ENCODE measurements around the gene ZNF462.

The ZNF462 gene

DNA sequence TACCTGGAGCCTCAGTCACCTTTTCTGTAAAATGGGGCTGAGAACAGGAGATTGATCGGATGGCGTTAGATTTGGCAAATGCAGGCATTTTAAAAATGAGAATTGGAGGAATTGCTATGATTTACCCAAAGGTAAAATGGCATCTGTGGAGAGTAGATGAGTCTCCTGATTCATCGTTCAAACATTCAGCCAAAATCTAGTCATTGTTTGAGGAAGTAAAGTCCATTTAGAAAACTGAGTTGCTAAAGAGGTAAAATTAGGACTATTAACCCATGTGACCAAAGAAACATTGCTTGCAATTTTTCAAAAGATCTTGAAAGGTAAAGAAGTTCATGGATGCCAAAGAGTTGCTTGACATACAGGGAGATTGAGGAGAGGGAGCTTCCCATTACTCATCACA lies 69.7 kb downstream of the ZNF462 start:
- no peak overlapping the region for H3K18ac ChIP-seq (ENCODE audit: low read length)

DNA sequence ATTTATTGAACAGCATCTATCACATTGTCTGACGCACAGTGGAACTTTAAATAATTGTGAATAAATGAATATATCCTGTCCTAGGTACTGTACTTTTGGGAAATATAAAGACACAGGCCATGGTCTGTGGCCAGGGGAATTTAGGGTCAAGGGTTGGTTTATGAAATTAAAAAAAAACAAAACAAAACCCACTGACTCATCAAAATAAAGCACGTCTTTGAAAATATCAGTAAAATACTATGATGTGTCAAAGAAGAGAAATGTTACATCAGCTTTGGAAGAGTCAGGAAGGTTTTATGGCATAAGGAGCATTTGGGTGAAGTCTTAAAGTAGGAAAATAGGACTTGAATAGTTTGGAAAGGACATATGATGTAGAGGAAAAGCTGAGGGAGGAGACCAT lies 70.5 kb downstream of the ZNF462 start:
- H2BK12ac ChIP-seq (ENCODE audit: low read length): no peak overlapping the region
- H3K27me3 ChIP-seq (ENCODE audit: control insufficient read depth in 3 of 3, insufficient read depth in 3 of 3, low read depth in 1 of 3, low read length in 3 of 3): no peaks in the 10 kb centered on the region
- H2BK120ac ChIP-seq (ENCODE audit: low read depth, low read length): no peak overlapping the region
- no peak overlapping the region for H3K14ac ChIP-seq (ENCODE audit: low read length)
- H3K9ac ChIP-seq (ENCODE audit: low read depth, low read length, poor library complexity): no peak overlapping the region
- H3K4me2 ChIP-seq (ENCODE audit: insufficient read depth, low read length, poor library complexity, severe bottlenecking): no peak overlapping the region
- no peak overlapping the region for H3K27ac ChIP-seq (replicated peaks; ENCODE audit: low read length)
- no peak overlapping the region for H3K4me3 ChIP-seq (ENCODE audit: low read length in 2 of 2)
- no peak overlapping the region for H2AFZ ChIP-seq (ENCODE audit: low read length)
- H3K23ac ChIP-seq (ENCODE audit: low read depth, low read length, poor library complexity): no peak overlapping the region
- no peak overlapping the region for H2BK5ac ChIP-seq (ENCODE audit: low read length)
- H4K91ac ChIP-seq (ENCODE audit: low read depth, low read length, poor library complexity): no peak overlapping the region
- peaks cover 0 to 8% of the 10 kb centered on the region in 2 donors for H3K9me3 ChIP-seq (replicated peaks in 1 of 2; ENCODE audit: control insufficient read depth in 2 of 2, insufficient read depth in 1 of 2, low read depth in 1 of 2, low read length in 2 of 2)
- WGBS, 2 donors (ENCODE audit: extremely low coverage in 2 of 2, insufficient read length in 2 of 2, insufficient replicate concordance in 1 of 2): no CpG with 5 or more reads among the region's 2 CpGs
- H2AK5ac ChIP-seq (ENCODE audit: low read depth, low read length): no peak overlapping the region
- H3K18ac ChIP-seq (ENCODE audit: low read length): no peak overlapping the region
- H3K36me3 ChIP-seq (replicated peaks in 1 of 2; ENCODE audit: control insufficient read depth in 2 of 2, insufficient read depth in 2 of 2, low read length in 2 of 2): peaks cover 49 to 100% of the 10 kb centered on the region in 2 donors
- H2BK15ac ChIP-seq (ENCODE audit: low read length): no peak overlapping the region
- no peak for DNase-seq (ENCODE audit: low spot score)
- H3K4me1 ChIP-seq (ENCODE audit: control insufficient read depth in 2 of 2, insufficient read depth in 1 of 2, low read depth in 1 of 2, low read length in 2 of 2): no peaks in the 10 kb centered on the region
- no peak overlapping the region for H3K4ac ChIP-seq (ENCODE audit: low read length)
- H3K79me1 ChIP-seq (ENCODE audit: low read depth, low read length): peaks cover 9% of the 10 kb centered on the region
- H4K8ac ChIP-seq (ENCODE audit: low read depth, low read length): no peak overlapping the region

More for the DNA sequence above, 69.7 kb downstream of the ZNF462 start:
- Histone ChIP-seq H3K14ac (ENCODE audit: low read length) (no peak overlapping the region), H3K27me3 (ENCODE audit: control insufficient read depth in 3 of 3, insufficient read depth in 3 of 3, low read depth in 1 of 3, low read length in 3 of 3) (no peaks in the 10 kb centered on the region), H3K4me1 (ENCODE audit: control insufficient read depth in 2 of 2, insufficient read depth in 1 of 2, low read depth in 1 of 2, low read length in 2 of 2) (no peaks in the 10 kb centered on the region), H4K91ac (ENCODE audit: low read depth, low read length, poor library complexity) (no peak overlapping the region), H4K8ac (ENCODE audit: low read depth, low read length) (no peak overlapping the region), H2BK5ac (ENCODE audit: low read length) (no peak overlapping the region), H2BK15ac (ENCODE audit: low read length) (no peak overlapping the region), H3K36me3 (replicated peaks in 1 of 2; ENCODE audit: control insufficient read depth in 2 of 2, insufficient read depth in 2 of 2, low read length in 2 of 2) (peaks cover 57 to 100% of the 10 kb centered on the region in 2 donors), H2BK120ac (ENCODE audit: low read depth, low read length) (no peak overlapping the region), H3K4ac (ENCODE audit: low read length) (no peak overlapping the region), H3K79me1 (ENCODE audit: low read depth, low read length) (peaks cover 10% of the 10 kb centered on the region), H3K4me3 (ENCODE audit: low read length in 2 of 2) (no peak overlapping the region), H3K9ac (ENCODE audit: low read depth, low read length, poor library complexity) (no peak overlapping the region), H3K9me3 (replicated peaks in 1 of 2; ENCODE audit: control insufficient read depth in 2 of 2, insufficient read depth in 1 of 2, low read depth in 1 of 2, low read length in 2 of 2) (peaks cover 0 to 8% of the 10 kb centered on the region in 2 donors), H2BK12ac (ENCODE audit: low read length) (no peak overlapping the region), H2AFZ (ENCODE audit: low read length) (no peak overlapping the region), H3K4me2 (ENCODE audit: insufficient read depth, low read length, poor library complexity, severe bottlenecking) (no peak overlapping the region), H2AK5ac (ENCODE audit: low read depth, low read length) (no peak overlapping the region), H3K23ac (ENCODE audit: low read depth, low read length, poor library complexity) (no peak overlapping the region), H3K27ac (replicated peaks; ENCODE audit: low read length) (no peak overlapping the region)
- no peak for DNase-seq (ENCODE audit: low spot score)
- no CpG with 5 or more reads among the region's 3 CpGs for WGBS, 2 donors (ENCODE audit: extremely low coverage in 2 of 2, insufficient read length in 2 of 2, insufficient replicate concordance in 1 of 2)

DNA sequence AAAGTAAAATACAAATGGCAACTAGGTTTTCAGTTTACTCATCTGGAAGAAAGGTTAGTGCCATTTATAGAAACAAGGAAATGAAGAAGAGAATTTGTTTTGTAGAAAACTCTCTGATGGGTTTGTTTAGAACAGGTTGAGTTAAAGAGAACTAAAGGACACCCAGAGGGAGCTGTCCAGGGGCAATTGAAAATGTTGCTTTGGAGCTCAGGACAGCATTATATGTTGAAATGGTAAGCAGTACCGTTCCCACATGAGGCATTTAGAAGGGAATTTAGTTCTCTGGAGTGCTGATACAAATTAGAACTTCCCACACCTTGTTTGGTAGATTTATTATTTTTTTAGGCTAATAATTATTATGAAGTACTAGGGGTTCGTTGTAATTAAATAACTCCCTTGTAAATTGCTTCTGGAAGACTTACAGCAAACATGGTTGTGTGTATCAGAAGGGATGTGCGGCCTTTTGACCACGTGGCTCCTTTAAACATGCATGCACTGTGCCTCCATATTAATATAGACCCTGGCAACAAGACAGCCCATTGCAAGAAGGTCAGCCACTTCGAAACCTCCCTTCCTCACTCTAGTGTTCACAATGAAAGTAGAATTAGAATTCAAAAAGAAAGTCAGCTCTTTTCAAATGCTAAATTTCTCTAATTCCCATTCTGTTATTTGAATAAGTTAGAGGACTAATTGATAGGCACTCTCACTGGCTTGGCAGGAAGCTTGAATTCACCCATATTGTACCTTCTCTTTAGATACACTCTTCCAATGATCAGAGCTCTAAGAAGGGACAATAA lies 71.7 kb downstream of the ZNF462 start:
- Histone ChIP-seq H2BK120ac (ENCODE audit: low read depth, low read length) (no peak overlapping the region), H2BK12ac (ENCODE audit: low read length) (no peak overlapping the region), H4K8ac (ENCODE audit: low read depth, low read length) (no peak overlapping the region), H2BK5ac (ENCODE audit: low read length) (no peak overlapping the region), H3K36me3 (replicated peaks in 1 of 2; ENCODE audit: control insufficient read depth in 2 of 2, insufficient read depth in 2 of 2, low read length in 2 of 2) (peaks cover 50 to 100% of the 10 kb centered on the region in 2 donors), H3K27me3 (ENCODE audit: control insufficient read depth in 3 of 3, insufficient read depth in 3 of 3, low read depth in 1 of 3, low read length in 3 of 3) (no peaks in the 10 kb centered on the region), H3K27ac (replicated peaks; ENCODE audit: low read length) (no peak overlapping the region), H3K4me3 (ENCODE audit: low read length in 2 of 2) (no peak overlapping the region), H3K23ac (ENCODE audit: low read depth, low read length, poor library complexity) (no peak overlapping the region), H3K79me1 (ENCODE audit: low read depth, low read length) (peaks cover 4% of the 10 kb centered on the region), H3K4me1 (ENCODE audit: control insufficient read depth in 2 of 2, insufficient read depth in 1 of 2, low read depth in 1 of 2, low read length in 2 of 2) (no peaks in the 10 kb centered on the region), H3K4ac (ENCODE audit: low read length) (no peak overlapping the region), H2AK5ac (ENCODE audit: low read depth, low read length) (no peak overlapping the region), H3K4me2 (ENCODE audit: insufficient read depth, low read length, poor library complexity, severe bottlenecking) (no peak overlapping the region), H3K9me3 (replicated peaks in 1 of 2; ENCODE audit: control insufficient read depth in 2 of 2, insufficient read depth in 1 of 2, low read depth in 1 of 2, low read length in 2 of 2) (peaks cover 0 to 8% of the 10 kb centered on the region in 2 donors), H3K9ac (ENCODE audit: low read depth, low read length, poor library complexity) (no peak overlapping the region), H2AFZ (ENCODE audit: low read length) (no peak overlapping the region), H3K18ac (ENCODE audit: low read length) (no peak overlapping the region), H4K91ac (ENCODE audit: low read depth, low read length, poor library complexity) (no peak overlapping the region), H3K14ac (ENCODE audit: low read length) (no peak overlapping the region), H2BK15ac (ENCODE audit: low read length) (no peak overlapping the region)
- DNase-seq (ENCODE audit: low spot score): no peak
- no CpG with 5 or more reads among the region's 5 CpGs for WGBS, 2 donors (ENCODE audit: extremely low coverage in 2 of 2, insufficient read length in 2 of 2, insufficient replicate concordance in 1 of 2)

DNA sequence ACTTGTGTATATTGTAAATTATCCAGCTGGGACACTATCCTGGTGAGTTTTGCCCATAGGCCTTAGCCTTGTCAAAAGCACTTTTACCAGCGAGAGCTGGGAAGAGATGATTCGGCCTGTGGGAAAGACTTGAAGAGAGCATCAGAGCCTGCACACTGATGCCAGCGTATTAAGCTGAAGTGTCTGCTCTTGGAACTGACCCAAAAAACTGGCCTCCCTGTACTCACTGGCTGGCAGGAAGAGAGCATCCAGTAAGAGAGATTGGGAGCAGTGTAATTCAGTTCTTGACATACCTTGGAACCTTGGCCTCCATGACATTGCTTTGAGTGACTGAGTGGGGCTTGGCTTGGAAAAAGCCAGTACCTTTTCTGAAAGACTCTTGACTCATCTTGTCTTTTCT lies 73.7 kb downstream of the ZNF462 start:
- Histone ChIP-seq H2BK15ac (ENCODE audit: low read length) (no peak overlapping the region), H3K4ac (ENCODE audit: low read length) (no peak overlapping the region), H3K79me1 (ENCODE audit: low read depth, low read length) (peaks cover 3% of the 10 kb centered on the region), H3K36me3 (replicated peaks in 1 of 2; ENCODE audit: control insufficient read depth in 2 of 2, insufficient read depth in 2 of 2, low read length in 2 of 2) (peaks cover 35 to 100% of the 10 kb centered on the region in 2 donors), H3K23ac (ENCODE audit: low read depth, low read length, poor library complexity) (no peak overlapping the region), H2BK120ac (ENCODE audit: low read depth, low read length) (no peak overlapping the region), H4K8ac (ENCODE audit: low read depth, low read length) (no peak overlapping the region), H3K27me3 (ENCODE audit: control insufficient read depth in 3 of 3, insufficient read depth in 3 of 3, low read depth in 1 of 3, low read length in 3 of 3) (no peaks in the 10 kb centered on the region), H3K4me3 (ENCODE audit: low read length in 2 of 2) (no peak overlapping the region), H3K4me2 (ENCODE audit: insufficient read depth, low read length, poor library complexity, severe bottlenecking) (no peak overlapping the region), H3K14ac (ENCODE audit: low read length) (no peak overlapping the region), H4K91ac (ENCODE audit: low read depth, low read length, poor library complexity) (no peak overlapping the region), H2BK5ac (ENCODE audit: low read length) (no peak overlapping the region), H3K9ac (ENCODE audit: low read depth, low read length, poor library complexity) (no peak overlapping the region), H3K27ac (replicated peaks; ENCODE audit: low read length) (no peak overlapping the region), H2AK5ac (ENCODE audit: low read depth, low read length) (no peak overlapping the region), H3K4me1 (ENCODE audit: control insufficient read depth in 2 of 2, insufficient read depth in 1 of 2, low read depth in 1 of 2, low read length in 2 of 2) (no peaks in the 10 kb centered on the region), H2BK12ac (ENCODE audit: low read length) (no peak overlapping the region), H2AFZ (ENCODE audit: low read length) (no peak overlapping the region), H3K9me3 (replicated peaks in 1 of 2; ENCODE audit: control insufficient read depth in 2 of 2, insufficient read depth in 1 of 2, low read depth in 1 of 2, low read length in 2 of 2) (peaks cover 0 to 8% of the 10 kb centered on the region in 2 donors), H3K18ac (ENCODE audit: low read length) (no peak overlapping the region)
- DNase-seq (ENCODE audit: low spot score): no peak
- WGBS, 2 donors (ENCODE audit: extremely low coverage in 2 of 2, insufficient read length in 2 of 2, insufficient replicate concordance in 1 of 2): no CpG with 5 or more reads among the region's 3 CpGs

Data from neuronal stem cell (in vitro differentiated cells).